K562 (cell line): ENCODE results near the gene REC8. TPM values are rescaled to one million over a fixed set of nuclear protein-coding genes. Genes with fewer than 3 reads are reported as not detected.

Experiments used
- ADNP ChIP-seq: fragments of 200-800 bp; sonication (Bioruptor generic); IDR thresholded peaks from 2 replicates; pipeline ENCODE4 v1.6.1; 2016; ENCODE audit warnings: missing genetic modification characterization, missing compliant biosample characterization
- POLR3G ChIP-seq: IDR thresholded peaks from 2 replicates; pipeline ENCODE4 v1.6.1; 2011; ENCODE audit not compliant: insufficient read length, insufficient replicate concordance; ENCODE audit errors: extremely low read depth
- SMAD1 ChIP-seq: fragments of 150-350 bp; IDR thresholded peaks from 2 replicates; pipeline ENCODE4 v1.6.1; 2014; ENCODE audit warnings: low read length, low read depth; ENCODE audit not compliant: partially characterized antibody
- TCF3 ChIP-seq: sonication (generic); formaldehyde crosslinking; IDR thresholded peaks from 2 replicates; pipeline ENCODE4 v1.4.0; 2020; ENCODE audit warnings: mild to moderate bottlenecking, missing genetic modification reagents
- ZNF224 ChIP-seq: sonication (generic); formaldehyde crosslinking; IDR thresholded peaks from 2 replicates; pipeline ENCODE4 v1.8.0; 2022; ENCODE audit warnings: mild to moderate bottlenecking, missing genetic modification reagents
- ZNF3 ChIP-seq: fragments of 250-450 bp; sonication (Bioruptor Pico); IDR thresholded peaks from 2 replicates; pipeline ENCODE4 v1.5.0; 2021; ENCODE audit warnings: mild to moderate bottlenecking, moderate library complexity
- ZNF445 ChIP-seq: fragments of 250-450 bp; sonication (Bioruptor Pico); IDR thresholded peaks from 2 replicates; pipeline ENCODE4 v1.4.0; 2020; ENCODE audit warnings: low read depth, mild to moderate bottlenecking, moderate library complexity
- ZNF785 ChIP-seq: fragments of 250-450 bp; sonication (Bioruptor Pico); IDR thresholded peaks from 2 replicates; pipeline ENCODE4 v1.4.0; 2020; ENCODE audit warnings: mild to moderate bottlenecking
- polyA plus RNA-seq, 8 experiments: library from polyadenylated mRNA; depleted of rRNA in 4 of 8; stranded (reverse) in 5 of 8; unstranded in 3 of 8; fragments of >200 nt; fragmentation: Nextera tagmentation in 2 of 8; fragmentation: Illumina TruSeq in 1 of 8; extraction: Ambion mirVana in 2 of 8; extraction: Trizol in 1 of 8; gene quantifications; 2 replicates each; pipeline versions ENCODE4 v1.2.1 to v1.2.3, GENCODE V29; 2011 to 2014; ENCODE audit warnings: inconsistent platforms in 1 of 8, missing spikeins in 1 of 8
- total RNA-seq, 7 experiments: library from RNA; depleted of rRNA in 6 of 7; stranded (reverse); fragments of >200 nt in 6 of 7; fragmentation: Illumina TruSeq in 2 of 7; extraction: Trizol in 2 of 7; gene quantifications; 2 replicates each; pipeline versions ENCODE4 v1.2.1 to v1.2.3, GENCODE V29; 2011 to 2021; ENCODE audit warnings: low replicate concordance in 1 of 7
- TF ChIP-seq, protein P1 (sequence below): fragments of 250-450 bp; sonication (Bioruptor Pico); IDR thresholded peaks from 2 replicates; pipeline ENCODE4 v1.5.0; 2022; ENCODE audit warnings: mild to moderate bottlenecking
- TF ChIP-seq, protein P2 (sequence below): fragments of 250-450 bp; sonication (Bioruptor Pico); IDR thresholded peaks from 2 replicates; pipeline ENCODE4 v1.9.0; 2021; ENCODE audit warnings: mild to moderate bottlenecking
- TF ChIP-seq, protein P3 (sequence below): fragments of 200-800 bp; sonication (Bioruptor generic); IDR thresholded peaks from 2 replicates; pipeline ENCODE4 v1.6.1; 2017; ENCODE audit warnings: missing genetic modification characterization, missing compliant biosample characterization
- TF ChIP-seq, protein P4 (sequence below), 2 experiments: fragments of 450-650 bp in 1 of 2; sonication (generic) in 1 of 2; formaldehyde crosslinking in 1 of 2; IDR thresholded peaks; 2 replicates each; pipeline versions ENCODE4 v1.7.1 to v1.9.0; 2016 to 2022; ENCODE audit warnings: inconsistent platforms in 1 of 2, mild to moderate bottlenecking in 1 of 2, missing genetic modification reagents in 1 of 2

REC8 gene
- total and polyA plus RNA-seq, 9 of the 15 experiments (the other 6 are each of a cell fraction or from before 2014, with no cell fraction given), result 0.11 to 2.5 (median 0.85) TPM

DNA sequence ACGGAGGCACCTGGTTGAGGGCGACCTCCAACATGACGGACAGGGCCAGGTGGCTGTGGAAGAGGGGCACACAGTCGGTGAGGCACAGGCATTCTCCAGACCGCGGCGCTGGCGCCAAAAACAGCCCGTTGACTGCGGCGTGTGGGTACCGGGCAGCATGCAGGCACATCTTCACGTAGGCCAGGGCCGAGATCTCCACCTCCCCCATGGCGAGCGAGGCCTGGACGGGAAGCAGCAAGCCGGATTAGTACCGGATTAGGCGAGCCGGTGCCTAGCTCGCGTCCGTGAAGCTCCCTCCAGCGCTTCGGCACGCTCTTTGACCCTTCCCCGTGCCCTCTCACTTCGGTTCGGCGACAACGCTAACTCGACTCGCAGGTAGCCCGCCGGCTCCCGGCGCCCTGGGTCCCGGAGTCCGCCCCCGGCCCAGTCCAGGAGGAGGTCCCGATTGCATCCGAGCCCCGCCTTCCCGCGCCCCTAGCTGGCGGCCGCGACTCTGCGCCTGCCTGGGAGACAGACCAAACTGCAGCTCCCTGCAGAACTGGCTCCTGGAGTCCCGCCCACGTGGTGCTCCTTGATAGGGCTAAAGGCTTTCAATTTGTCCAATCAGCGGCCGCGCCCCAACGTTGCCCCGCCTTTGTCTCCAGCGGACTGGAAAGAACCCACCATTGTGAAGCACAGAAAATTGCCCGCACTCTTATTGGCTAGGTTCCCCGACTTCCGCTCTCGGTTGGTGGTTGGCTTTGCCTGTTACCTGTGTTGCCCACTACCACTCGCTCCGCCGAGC is 30.6 kb upstream of the REC8 start, which contains the start of gene EMC9 (continued):
- TF ChIP-seq, protein P1, sequence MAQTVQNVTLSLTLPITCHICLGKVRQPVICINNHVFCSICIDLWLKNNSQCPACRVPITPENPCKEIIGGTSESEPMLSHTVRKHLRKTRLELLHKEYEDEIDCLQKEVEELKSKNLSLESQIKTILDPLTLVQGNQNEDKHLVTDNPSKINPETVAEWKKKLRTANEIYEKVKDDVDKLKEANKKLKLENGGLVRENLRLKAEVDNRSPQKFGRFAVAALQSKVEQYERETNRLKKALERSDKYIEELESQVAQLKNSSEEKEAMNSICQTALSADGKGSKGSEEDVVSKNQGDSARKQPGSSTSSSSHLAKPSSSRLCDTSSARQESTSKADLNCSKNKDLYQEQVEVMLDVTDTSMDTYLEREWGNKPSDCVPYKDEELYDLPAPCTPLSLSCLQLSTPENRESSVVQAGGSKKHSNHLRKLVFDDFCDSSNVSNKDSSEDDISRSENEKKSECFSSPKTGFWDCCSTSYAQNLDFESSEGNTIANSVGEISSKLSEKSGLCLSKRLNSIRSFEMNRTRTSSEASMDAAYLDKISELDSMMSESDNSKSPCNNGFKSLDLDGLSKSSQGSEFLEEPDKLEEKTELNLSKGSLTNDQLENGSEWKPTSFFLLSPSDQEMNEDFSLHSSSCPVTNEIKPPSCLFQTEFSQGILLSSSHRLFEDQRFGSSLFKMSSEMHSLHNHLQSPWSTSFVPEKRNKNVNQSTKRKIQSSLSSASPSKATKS, result no peak
- TF ChIP-seq, protein P2, sequence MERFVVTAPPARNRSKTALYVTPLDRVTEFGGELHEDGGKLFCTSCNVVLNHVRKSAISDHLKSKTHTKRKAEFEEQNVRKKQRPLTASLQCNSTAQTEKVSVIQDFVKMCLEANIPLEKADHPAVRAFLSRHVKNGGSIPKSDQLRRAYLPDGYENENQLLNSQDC (CRISPR knock-in tag), result no peak
- TF ChIP-seq ZNF224 (CRISPR knock-in tag) (no peak), TCF3 (CRISPR knock-in tag) (no peak), ADNP (no peak), POLR3G (no peak), ZNF785 (no peak), ZNF3 (CRISPR knock-in tag) (no peak), ZNF445 (CRISPR knock-in tag) (no peak), SMAD1 (peak; percentile 40)
- TF ChIP-seq, protein P3, sequence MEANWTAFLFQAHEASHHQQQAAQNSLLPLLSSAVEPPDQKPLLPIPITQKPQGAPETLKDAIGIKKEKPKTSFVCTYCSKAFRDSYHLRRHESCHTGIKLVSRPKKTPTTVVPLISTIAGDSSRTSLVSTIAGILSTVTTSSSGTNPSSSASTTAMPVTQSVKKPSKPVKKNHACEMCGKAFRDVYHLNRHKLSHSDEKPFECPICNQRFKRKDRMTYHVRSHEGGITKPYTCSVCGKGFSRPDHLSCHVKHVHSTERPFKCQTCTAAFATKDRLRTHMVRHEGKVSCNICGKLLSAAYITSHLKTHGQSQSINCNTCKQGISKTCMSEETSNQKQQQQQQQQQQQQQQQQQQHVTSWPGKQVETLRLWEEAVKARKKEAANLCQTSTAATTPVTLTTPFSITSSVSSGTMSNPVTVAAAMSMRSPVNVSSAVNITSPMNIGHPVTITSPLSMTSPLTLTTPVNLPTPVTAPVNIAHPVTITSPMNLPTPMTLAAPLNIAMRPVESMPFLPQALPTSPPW (CRISPR knock-in tag), result peak; percentile 84
- TF ChIP-seq, protein P4, sequence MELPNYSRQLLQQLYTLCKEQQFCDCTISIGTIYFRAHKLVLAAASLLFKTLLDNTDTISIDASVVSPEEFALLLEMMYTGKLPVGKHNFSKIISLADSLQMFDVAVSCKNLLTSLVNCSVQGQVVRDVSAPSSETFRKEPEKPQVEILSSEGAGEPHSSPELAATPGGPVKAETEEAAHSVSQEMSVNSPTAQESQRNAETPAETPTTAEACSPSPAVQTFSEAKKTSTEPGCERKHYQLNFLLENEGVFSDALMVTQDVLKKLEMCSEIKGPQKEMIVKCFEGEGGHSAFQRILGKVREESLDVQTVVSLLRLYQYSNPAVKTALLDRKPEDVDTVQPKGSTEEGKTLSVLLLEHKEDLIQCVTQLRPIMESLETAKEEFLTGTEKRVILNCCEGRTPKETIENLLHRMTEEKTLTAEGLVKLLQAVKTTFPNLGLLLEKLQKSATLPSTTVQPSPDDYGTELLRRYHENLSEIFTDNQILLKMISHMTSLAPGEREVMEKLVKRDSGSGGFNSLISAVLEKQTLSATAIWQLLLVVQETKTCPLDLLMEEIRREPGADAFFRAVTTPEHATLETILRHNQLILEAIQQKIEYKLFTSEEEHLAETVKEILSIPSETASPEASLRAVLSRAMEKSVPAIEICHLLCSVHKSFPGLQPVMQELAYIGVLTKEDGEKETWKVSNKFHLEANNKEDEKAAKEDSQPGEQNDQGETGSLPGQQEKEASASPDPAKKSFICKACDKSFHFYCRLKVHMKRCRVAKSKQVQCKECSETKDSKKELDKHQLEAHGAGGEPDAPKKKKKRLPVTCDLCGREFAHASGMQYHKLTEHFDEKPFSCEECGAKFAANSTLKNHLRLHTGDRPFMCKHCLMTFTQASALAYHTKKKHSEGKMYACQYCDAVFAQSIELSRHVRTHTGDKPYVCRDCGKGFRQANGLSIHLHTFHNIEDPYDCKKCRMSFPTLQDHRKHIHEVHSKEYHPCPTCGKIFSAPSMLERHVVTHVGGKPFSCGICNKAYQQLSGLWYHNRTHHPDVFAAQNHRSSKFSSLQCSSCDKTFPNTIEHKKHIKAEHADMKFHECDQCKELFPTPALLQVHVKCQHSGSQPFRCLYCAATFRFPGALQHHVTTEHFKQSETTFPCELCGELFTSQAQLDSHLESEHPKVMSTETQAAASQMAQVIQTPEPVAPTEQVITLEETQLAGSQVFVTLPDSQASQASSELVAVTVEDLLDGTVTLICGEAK (IDR thresholded peaks at IDR 0.05), result no peak
- TF ChIP-seq, protein P4 (CRISPR knock-in tag; IDR thresholded peaks at IDR 0.05), result no peak
